BLaER1 (cell line): Measurements from ENCODE around the gene IL5.
"Not testable (repeated sequence)": the region's sequence is repeated elsewhere in the genome, so short reads cannot be mapped to it uniquely, and the experiment has no call there.

Experiments
- H3K27ac ChIP-seq: shearing (Covaris generic); formaldehyde crosslinking; 2 replicates; pipeline ENCODE4 v1.8.1; 2022
- H3K27me3 ChIP-seq: shearing (Covaris generic); formaldehyde crosslinking; 2 replicates; pipeline ENCODE4 v1.8.1; 2022
- H3K36me3 ChIP-seq: shearing (Covaris generic); formaldehyde crosslinking; 2 replicates; pipeline ENCODE4 v1.8.1; 2022
- H3K4me1 ChIP-seq: shearing (Covaris generic); formaldehyde crosslinking; 2 replicates; pipeline ENCODE4 v1.8.1; 2022
- H3K4me2 ChIP-seq: shearing (Covaris generic); formaldehyde crosslinking; 2 replicates; pipeline ENCODE4 v1.8.1; 2022
- H3K4me3 ChIP-seq: shearing (Covaris generic); formaldehyde crosslinking; 2 replicates; pipeline ENCODE4 v1.8.1; 2022
- H3K9ac ChIP-seq: shearing (Covaris generic); formaldehyde crosslinking; 2 replicates; pipeline ENCODE4 v1.8.1; 2022
- H3K9me3 ChIP-seq: shearing (Covaris generic); formaldehyde crosslinking; 2 replicates; pipeline ENCODE4 v1.8.1; 2022
- H4K20me1 ChIP-seq: shearing (Covaris generic); formaldehyde crosslinking; 2 replicates; pipeline ENCODE4 v1.8.1; 2022
- Cebpa-rat ChIP-seq: shearing (Covaris generic); IDR thresholded peaks from 2 replicates; pipeline ENCODE4 v1.8.1; 2022

IL5 gene

GRCh38 chr5:132540149-132540548, 3.2 kb downstream of the IL5 start:
- Histone ChIP-seq H3K36me3 (no peaks in the 10 kb centered on the region), H3K9me3 (no peaks in the 10 kb centered on the region), H3K27me3 (no peaks in the 10 kb centered on the region), H3K4me3 (no peak overlapping the region), H4K20me1 (no peaks in the 10 kb centered on the region), H3K27ac (no peak overlapping the region), H3K4me1 (no peaks in the 10 kb centered on the region), H3K9ac (no peak overlapping the region), H3K4me2 (no peak overlapping the region)
- no peak for TF ChIP-seq Cebpa-rat

DNA sequence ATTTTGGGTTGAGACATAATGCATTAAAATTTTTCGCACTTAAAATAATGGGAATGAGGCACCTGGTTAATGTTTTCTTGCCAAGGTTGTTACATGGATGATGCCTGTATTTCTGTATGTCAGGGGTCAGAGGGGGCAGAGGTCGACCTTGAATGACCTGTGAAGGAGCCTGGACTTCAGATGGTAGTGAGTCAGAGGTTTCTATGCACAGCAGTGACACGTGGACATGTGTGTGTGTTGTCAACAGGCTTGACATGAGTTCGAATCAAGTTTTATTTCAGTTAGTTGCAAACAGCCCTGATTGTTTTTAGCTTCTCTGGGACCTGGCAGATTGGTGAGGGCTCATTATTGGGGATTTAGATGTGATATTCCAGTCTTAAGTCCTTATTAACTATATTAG, 3.6 kb downstream of the IL5 start:
- no peak overlapping the region for H3K9ac ChIP-seq
- TF ChIP-seq Cebpa-rat: no peak

GRCh38 chr5:132530946-132531345, 12.4 kb downstream of the IL5 start:
- H3K9ac ChIP-seq: no peak overlapping the region
- H3K27ac ChIP-seq: no peak overlapping the region
- H3K4me2 ChIP-seq: no peak overlapping the region
- no peaks in the 10 kb centered on the region for H4K20me1 ChIP-seq
- no peaks in the 10 kb centered on the region for H3K36me3 ChIP-seq
- no peak for TF ChIP-seq Cebpa-rat
- no peak overlapping the region for H3K4me3 ChIP-seq
- H3K27me3 ChIP-seq: no peaks in the 10 kb centered on the region; the same call in 1 of the 2 replicates
- H3K4me1 ChIP-seq: peaks cover 44% of the 10 kb centered on the region
- H3K9me3 ChIP-seq: no peaks in the 10 kb centered on the region

More for the DNA sequence above, 3.6 kb downstream of the IL5 start:
- no peaks in the 10 kb centered on the region for H4K20me1 ChIP-seq
- no peaks in the 10 kb centered on the region for H3K4me1 ChIP-seq
- no peaks in the 10 kb centered on the region for H3K27me3 ChIP-seq
- H3K36me3 ChIP-seq: no peaks in the 10 kb centered on the region
- H3K27ac ChIP-seq: no peak overlapping the region
- H3K4me3 ChIP-seq: no peak overlapping the region
- H3K9me3 ChIP-seq: no peaks in the 10 kb centered on the region
- no peak overlapping the region for H3K4me2 ChIP-seq

GRCh38 chr5:132528866-132529634, 14.3 kb downstream of the IL5 start:
- H3K4me1 ChIP-seq: peaks cover 61% of the 10 kb centered on the region
- TF ChIP-seq Cebpa-rat: no peak
- H3K27me3 ChIP-seq: no peaks in the 10 kb centered on the region; the same call in 1 of the 2 replicates
- peak overlapping the region; percentile 74 for H3K4me2 ChIP-seq
- H3K9ac ChIP-seq: no peak overlapping the region
- no peaks in the 10 kb centered on the region for H3K36me3 ChIP-seq
- H3K27ac ChIP-seq: peak overlapping the region; percentile 33; the same call in 1 of the 2 replicates
- no peaks in the 10 kb centered on the region for H4K20me1 ChIP-seq
- H3K4me3 ChIP-seq: no peak overlapping the region
- H3K9me3 ChIP-seq: peaks cover 11% of the 10 kb centered on the region

GRCh38 chr5:132528021-132528420, 15.3 kb downstream of the IL5 start:
- H3K4me2 ChIP-seq: peak overlapping the region; percentile 74; the same call in 1 of the 2 replicates
- H3K4me3 ChIP-seq: no peak overlapping the region

GRCh38 chr5:132526974-132527564, 16.3 kb downstream of the IL5 start:
- no peak for TF ChIP-seq Cebpa-rat
- H3K9ac ChIP-seq: no peak overlapping the region
- H3K4me2 ChIP-seq: peak overlapping the region; percentile 74

More at GRCh38 chr5:132528021-132528420, 15.3 kb downstream of the IL5 start:
- no peak overlapping the region for H3K9ac ChIP-seq
- H3K9me3 ChIP-seq: peaks cover 21% of the 10 kb centered on the region
- no peaks in the 10 kb centered on the region for H3K36me3 ChIP-seq
- no peaks in the 10 kb centered on the region for H4K20me1 ChIP-seq
- H3K27ac ChIP-seq: no peak overlapping the region
- peaks cover 61% of the 10 kb centered on the region for H3K4me1 ChIP-seq
- H3K27me3 ChIP-seq: no peaks in the 10 kb centered on the region; the same call in 1 of the 2 replicates
- no peak for TF ChIP-seq Cebpa-rat

DNA sequence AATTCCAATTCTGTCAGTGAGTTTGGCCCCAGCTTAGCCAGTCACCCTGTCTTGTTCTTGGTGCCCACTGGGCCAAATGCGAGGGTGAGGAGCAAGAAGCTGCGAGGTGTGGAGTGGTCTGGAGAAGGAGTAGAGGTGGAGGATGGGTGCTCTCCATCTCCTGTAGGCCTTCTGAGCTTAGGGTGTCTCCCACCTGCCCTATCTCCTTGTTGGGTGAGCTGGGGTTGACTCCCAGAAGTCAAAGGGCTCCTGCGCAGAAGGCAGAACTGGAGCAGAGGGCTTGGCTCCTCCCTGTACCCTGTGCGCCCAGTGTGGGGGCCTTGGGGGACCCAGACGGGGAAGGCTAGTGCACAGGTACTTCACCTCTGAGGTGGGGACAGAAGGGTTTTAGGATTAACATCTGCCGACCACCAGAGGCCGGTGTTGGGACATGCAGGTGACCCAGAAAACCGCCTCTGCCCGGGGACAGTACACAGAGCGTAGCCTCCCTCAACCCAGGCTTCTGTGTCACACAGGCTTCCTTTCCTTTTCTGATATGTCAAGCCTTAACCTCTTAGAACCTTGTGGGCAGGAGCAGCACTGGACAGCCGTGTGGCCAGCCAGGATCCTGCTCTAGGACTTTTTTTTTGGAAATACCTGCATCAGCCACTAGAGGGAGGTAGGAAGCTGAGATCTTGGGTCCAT, 16.9 kb downstream of the IL5 start:
- H3K9ac ChIP-seq: no peak overlapping the region
- H3K4me2 ChIP-seq: peak overlapping the region; percentile 74
- H3K4me3 ChIP-seq: no peak overlapping the region
- no peaks in the 10 kb centered on the region; the same call in 1 of the 2 replicates for H3K27me3 ChIP-seq
- H4K20me1 ChIP-seq: no peaks in the 10 kb centered on the region
- peak overlapping the region; percentile 28; the same call in 1 of the 2 replicates for H3K27ac ChIP-seq
- TF ChIP-seq Cebpa-rat: no peak
- H3K9me3 ChIP-seq: peaks cover 37% of the 10 kb centered on the region
- H3K4me1 ChIP-seq: peaks cover 61% of the 10 kb centered on the region
- no peaks in the 10 kb centered on the region for H3K36me3 ChIP-seq

More at GRCh38 chr5:132526974-132527564, 16.3 kb downstream of the IL5 start:
- H4K20me1 ChIP-seq: no peaks in the 10 kb centered on the region
- H3K4me1 ChIP-seq: peaks cover 61% of the 10 kb centered on the region
- no peak overlapping the region for H3K27ac ChIP-seq
- no peaks in the 10 kb centered on the region; the same call in 1 of the 2 replicates for H3K27me3 ChIP-seq
- no peak overlapping the region for H3K4me3 ChIP-seq
- no peaks in the 10 kb centered on the region for H3K36me3 ChIP-seq
- peaks cover 31% of the 10 kb centered on the region for H3K9me3 ChIP-seq

GRCh38 chr5:132525299-132525724, 18.0 kb downstream of the IL5 start:
- Histone ChIP-seq H3K27me3 (no peaks in the 10 kb centered on the region), H3K27ac (peak overlapping the region; percentile 39; the same call in 1 of the 2 replicates), H3K4me3 (no peak overlapping the region), H3K36me3 (no peaks in the 10 kb centered on the region), H3K4me2 (peak overlapping the region; percentile 74), H3K4me1 (peaks cover 66% of the 10 kb centered on the region), H4K20me1 (no peaks in the 10 kb centered on the region), H3K9me3 (peaks cover 47% of the 10 kb centered on the region), H3K9ac (no peak overlapping the region)
- TF ChIP-seq Cebpa-rat: no peak

DNA sequence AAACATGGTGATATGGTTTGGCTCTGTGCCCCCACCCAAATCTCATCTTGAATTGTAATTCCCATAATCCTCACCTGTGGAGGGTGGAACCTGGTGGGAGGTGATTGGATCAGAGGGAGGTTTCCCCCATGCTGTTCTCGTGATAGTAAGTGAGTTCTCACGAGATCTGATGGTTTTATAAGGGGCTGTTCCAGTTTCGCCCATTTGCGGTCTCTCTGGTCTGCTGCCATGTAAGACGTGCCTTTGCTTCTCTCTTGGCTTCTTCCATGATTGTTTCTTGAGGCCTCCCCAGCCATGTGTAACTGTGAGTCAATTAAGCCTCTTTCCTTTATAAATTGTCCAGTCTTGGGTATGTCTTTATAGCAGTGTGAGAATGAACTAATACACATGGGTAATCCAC, 18.4 kb downstream of the IL5 start:
- Histone ChIP-seq H3K27ac (peak overlapping the region; percentile 39; the same call in 1 of the 2 replicates), H3K4me2 (peak overlapping the region; percentile 74; the same call in 1 of the 2 replicates), H3K4me1 (peaks cover 62% of the 10 kb centered on the region), H3K9me3 (peaks cover 51% of the 10 kb centered on the region)
- H3K36me3 ChIP-seq, H3K27me3 ChIP-seq, H3K9ac ChIP-seq, H3K4me3 ChIP-seq, H4K20me1 ChIP-seq: not testable (repeated sequence)

DNA sequence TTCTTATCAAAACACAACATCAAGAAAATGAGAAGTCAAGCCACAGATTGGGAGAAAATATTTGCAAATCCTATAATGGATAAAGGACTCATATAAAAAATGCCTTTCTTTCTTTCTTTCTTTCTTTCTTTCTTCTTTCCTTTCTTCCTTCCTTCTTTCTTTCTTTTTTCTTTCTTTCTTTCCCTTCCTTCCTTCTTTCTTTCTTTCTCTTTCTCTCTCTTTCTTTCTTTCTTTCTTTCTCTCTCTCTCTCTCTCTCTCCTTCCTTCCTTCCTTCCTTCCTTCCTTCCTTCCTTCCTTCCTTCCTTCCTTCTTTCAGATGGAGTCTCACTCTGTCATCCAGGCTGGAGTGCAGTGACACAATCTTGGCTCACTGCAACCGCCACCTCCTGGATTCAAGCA, 21.3 kb downstream of the IL5 start:
- not testable (repeated sequence) for H3K36me3 ChIP-seq
- Histone ChIP-seq H3K4me1 (peaks cover 34% of the 10 kb centered on the region), H3K9me3 (peaks cover 51% of the 10 kb centered on the region)

GRCh38 chr5:132513618-132514336, 29.5 kb downstream of the IL5 start:
- not testable (repeated sequence) for H3K36me3 ChIP-seq, H3K4me3 ChIP-seq, H3K4me1 ChIP-seq, H4K20me1 ChIP-seq, H3K9ac ChIP-seq, H3K4me2 ChIP-seq, H3K27ac ChIP-seq, H3K27me3 ChIP-seq
- H3K9me3 ChIP-seq: peaks cover 17% of the 10 kb centered on the region

More for the DNA sequence above, 21.3 kb downstream of the IL5 start:
- not testable (repeated sequence) for H3K4me3 ChIP-seq, H3K27ac ChIP-seq, H3K9ac ChIP-seq, H3K27me3 ChIP-seq, H4K20me1 ChIP-seq, H3K4me2 ChIP-seq
